ENCODE measurements around the gene SULT2B1.

SULT2B1 gene

GRCh38 chr19:48591021-48591420, 39.0 kb downstream of the SULT2B1 start:
- TF ChIP-seq GATA1 (IDR thresholded peaks at IDR 0.05; ENCODE audit: low read depth, low read length): no peak
- no peak for TF ChIP-seq POLR2A (IDR thresholded peaks at IDR 0.05; ENCODE audit: low read length)
- no peak for DNase-seq

GRCh38 chr19:48595171-48595570, 43.2 kb downstream of the SULT2B1 start:
- no peak for DNase-seq
- TF ChIP-seq GATA1 (IDR thresholded peaks at IDR 0.05; ENCODE audit: low read depth, low read length) (no peak), POLR2A (IDR thresholded peaks at IDR 0.05; ENCODE audit: low read length) (no peak)

GRCh38 chr19:48595833-48596232, 43.9 kb downstream of the SULT2B1 start:
- DNase-seq: no peak
- TF ChIP-seq GATA1 (IDR thresholded peaks at IDR 0.05; ENCODE audit: low read depth, low read length): no peak
- TF ChIP-seq POLR2A (IDR thresholded peaks at IDR 0.05; ENCODE audit: low read length): no peak

- no peak for DNase-seq
- TF ChIP-seq POLR2A (IDR thresholded peaks at IDR 0.05; ENCODE audit: low read length) (no peak), GATA1 (IDR thresholded peaks at IDR 0.05; ENCODE audit: low read depth, low read length) (no peak)
Measured at GRCh38 chr19:48596237-48596636, 44.3 kb downstream of the SULT2B1 start.

GRCh38 chr19:48596679-48597465, 44.9 kb downstream of the SULT2B1 start:
- DNase-seq: no peak
- TF ChIP-seq GATA1 (IDR thresholded peaks at IDR 0.05; ENCODE audit: low read depth, low read length) (no peak), POLR2A (IDR thresholded peaks at IDR 0.05; ENCODE audit: low read length) (no peak)

- no peak for TF ChIP-seq GATA1 (IDR thresholded peaks at IDR 0.05; ENCODE audit: low read depth, low read length)
- TF ChIP-seq POLR2A (IDR thresholded peaks at IDR 0.05; ENCODE audit: low read length): no peak
- no peak for DNase-seq
Measured at GRCh38 chr19:48598996-48599700, 47.2 kb downstream of the SULT2B1 start.

GRCh38 chr19:48600679-48601417, 48.9 kb downstream of the SULT2B1 start:
- DNase-seq: no peak
- no peak for TF ChIP-seq POLR2A (IDR thresholded peaks at IDR 0.05; ENCODE audit: low read length)
- TF ChIP-seq GATA1 (IDR thresholded peaks at IDR 0.05; ENCODE audit: low read depth, low read length): no peak

GRCh38 chr19:48603001-48603400, 51.0 kb downstream of the SULT2B1 start:
- TF ChIP-seq GATA1 (IDR thresholded peaks at IDR 0.05; ENCODE audit: low read depth, low read length) (no peak), POLR2A (IDR thresholded peaks at IDR 0.05; ENCODE audit: low read length) (no peak)
- DNase-seq: no peak

- TF ChIP-seq GATA1 (IDR thresholded peaks at IDR 0.05; ENCODE audit: low read depth, low read length): no peak
- TF ChIP-seq POLR2A (IDR thresholded peaks at IDR 0.05; ENCODE audit: low read length): no peak
- DNase-seq: no peak
Measured at GRCh38 chr19:48603449-48603848, 51.5 kb downstream of the SULT2B1 start.

- TF ChIP-seq POLR2A (IDR thresholded peaks at IDR 0.05; ENCODE audit: low read length) (no peak), GATA1 (IDR thresholded peaks at IDR 0.05; ENCODE audit: low read depth, low read length) (no peak)
- DNase-seq: no peak
Measured at GRCh38 chr19:48603850-48604249, 51.9 kb downstream of the SULT2B1 start.

GRCh38 chr19:48606463-48607358, 54.7 kb downstream of the SULT2B1 start, which contains the start of gene SPACA4:
TSS of gene SPACA4 (plus strand) at chr19:48606742. CDS start at chr19:48606979, 237 bp downstream.
- TF ChIP-seq POLR2A (IDR thresholded peaks at IDR 0.05; ENCODE audit: low read length): no peak
- no peak for DNase-seq

- DNase-seq: no peak
- TF ChIP-seq GATA1 (IDR thresholded peaks at IDR 0.05; ENCODE audit: low read depth, low read length): no peak
- TF ChIP-seq POLR2A (IDR thresholded peaks at IDR 0.05; ENCODE audit: low read length): no peak
Measured at GRCh38 chr19:48607359-48607755, 55.4 kb downstream of the SULT2B1 start.

- TF ChIP-seq POLR2A (IDR thresholded peaks at IDR 0.05; ENCODE audit: low read length) (no peak), GATA1 (IDR thresholded peaks at IDR 0.05; ENCODE audit: low read depth, low read length) (no peak)
- peak in 1 of 2 experiments; percentile 59 for DNase-seq
Measured at GRCh38 chr19:48608798-48609263, 56.9 kb downstream of the SULT2B1 start.

Measured in erythroblast (primary cell).